ENCODE data around the gene PIP5K1B. TPM values are rescaled to one million over a fixed set of nuclear protein-coding genes. Genes with fewer than 3 reads are reported as not detected.
"Not testable (repeated sequence)": the region's sequence is repeated elsewhere in the genome, so short reads cannot be mapped to it uniquely, and the experiment has no call there.

PIP5K1B gene
- total and polyA plus RNA-seq, 2 donors (not counting 3 experiments of a cell fraction or from before 2014, with no cell fraction given), result 0.27 TPM; not detected in 1

DNA sequence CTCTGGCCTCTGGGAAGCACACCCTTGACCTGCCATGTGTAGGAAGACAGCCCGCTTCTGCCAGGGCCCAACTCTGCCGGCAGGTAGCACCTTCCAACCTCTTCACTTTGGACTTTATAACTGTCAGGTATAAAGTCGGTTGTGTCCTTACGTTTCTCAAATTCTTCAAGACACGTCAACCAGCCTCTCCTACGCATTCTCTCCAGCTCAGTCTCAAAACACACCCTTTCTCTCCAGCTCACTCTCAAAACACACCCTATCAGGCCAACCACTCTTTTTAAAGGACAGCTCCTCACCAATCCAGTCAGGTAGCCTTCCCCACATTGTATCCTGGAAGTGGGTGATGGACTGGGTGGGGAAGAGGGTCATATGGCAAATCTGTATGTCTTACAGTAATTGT is 344.1 kb downstream of the PIP5K1B start:
- Histone ChIP-seq H3K27ac (ENCODE audit: insufficient read depth, low read depth, low read length) (no peak overlapping the region), H3K36me3 (ENCODE audit: control insufficient read depth in 2 of 2, extremely low read depth in 1 of 2, insufficient read depth in 2 of 2, low read length in 2 of 2) (peaks cover 0 to 6% of the 10 kb centered on the region in 2 experiments), H3K4me2 (ENCODE audit: insufficient read depth, low read length) (no peak overlapping the region), H3K79me2 (ENCODE audit: control insufficient read depth, insufficient read depth, low read length) (peaks cover 3% of the 10 kb centered on the region), H2AFZ (ENCODE audit: low read depth, low read length) (no peak overlapping the region), H3K9me3 (replicated peaks; ENCODE audit: control insufficient read depth, insufficient read depth, low read length) (no peaks in the 10 kb centered on the region), H3K4me1 (ENCODE audit: control insufficient read depth, extremely low read depth, insufficient read depth, low read length) (peaks cover 6% of the 10 kb centered on the region), H3K9ac (replicated peaks; ENCODE audit: extremely low read depth, insufficient read depth, low read length) (no peak overlapping the region), H3K27me3 (ENCODE audit: control insufficient read depth in 2 of 2, insufficient read depth in 2 of 2, low read length in 2 of 2) (no peaks in the 10 kb centered on the region), H3K9me1 (replicated peaks; ENCODE audit: control insufficient read depth, extremely low read depth, insufficient read depth, low read length) (no peaks in the 10 kb centered on the region), H3K4me3 (replicated peaks in 1 of 3; ENCODE audit: insufficient read depth in 1 of 3, low read depth in 1 of 3, low read length in 3 of 3) (no peak overlapping the region), H4K20me1 (replicated peaks; ENCODE audit: control insufficient read depth, extremely low read depth, insufficient read depth, low read length) (no peaks in the 10 kb centered on the region)
- dilution Hi-C loops (cut with MboI; ENCODE audit: extremely low pct_ligation_motif_present, low sequenced_read_pairs), result no loop called here
- no peak for FAIRE-seq
- TF ChIP-seq FOS (IDR thresholded peaks at IDR 0.05; ENCODE audit: borderline replicate concordance, insufficient read depth, low read length), result no peak
- TF ChIP-seq MYC (IDR thresholded peaks at IDR 0.05; ENCODE audit: low read depth, low read length), result no peak
- no peak for TF ChIP-seq POLR2A (IDR thresholded peaks at IDR 0.05; ENCODE audit: low read depth, low read length)
- TF ChIP-seq, protein P1, sequence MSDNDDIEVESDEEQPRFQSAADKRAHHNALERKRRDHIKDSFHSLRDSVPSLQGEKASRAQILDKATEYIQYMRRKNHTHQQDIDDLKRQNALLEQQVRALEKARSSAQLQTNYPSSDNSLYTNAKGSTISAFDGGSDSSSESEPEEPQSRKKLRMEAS (IDR thresholded peaks at IDR 0.05; ENCODE audit: insufficient read depth, insufficient read length), result no peak
- TF ChIP-seq JUN (IDR thresholded peaks at IDR 0.05; ENCODE audit: borderline replicate concordance, insufficient read depth, insufficient read length, low read depth), result no peak
- TF ChIP-seq EZH2 (IDR thresholded peaks at IDR 0.05; ENCODE audit: borderline replicate concordance, low read depth, low read length, severe bottlenecking), result no peak
- TF ChIP-seq GATA2 (IDR thresholded peaks at IDR 0.05; ENCODE audit: insufficient read depth, insufficient read length, low read depth, low read length), result no peak
- no peak for TF ChIP-seq POLR2AphosphoS5 (IDR thresholded peaks at IDR 0.05; ENCODE audit: insufficient read depth, low read depth, low read length)
- TF ChIP-seq, protein P2, sequence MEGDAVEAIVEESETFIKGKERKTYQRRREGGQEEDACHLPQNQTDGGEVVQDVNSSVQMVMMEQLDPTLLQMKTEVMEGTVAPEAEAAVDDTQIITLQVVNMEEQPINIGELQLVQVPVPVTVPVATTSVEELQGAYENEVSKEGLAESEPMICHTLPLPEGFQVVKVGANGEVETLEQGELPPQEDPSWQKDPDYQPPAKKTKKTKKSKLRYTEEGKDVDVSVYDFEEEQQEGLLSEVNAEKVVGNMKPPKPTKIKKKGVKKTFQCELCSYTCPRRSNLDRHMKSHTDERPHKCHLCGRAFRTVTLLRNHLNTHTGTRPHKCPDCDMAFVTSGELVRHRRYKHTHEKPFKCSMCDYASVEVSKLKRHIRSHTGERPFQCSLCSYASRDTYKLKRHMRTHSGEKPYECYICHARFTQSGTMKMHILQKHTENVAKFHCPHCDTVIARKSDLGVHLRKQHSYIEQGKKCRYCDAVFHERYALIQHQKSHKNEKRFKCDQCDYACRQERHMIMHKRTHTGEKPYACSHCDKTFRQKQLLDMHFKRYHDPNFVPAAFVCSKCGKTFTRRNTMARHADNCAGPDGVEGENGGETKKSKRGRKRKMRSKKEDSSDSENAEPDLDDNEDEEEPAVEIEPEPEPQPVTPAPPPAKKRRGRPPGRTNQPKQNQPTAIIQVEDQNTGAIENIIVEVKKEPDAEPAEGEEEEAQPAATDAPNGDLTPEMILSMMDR (IDR thresholded peaks at IDR 0.05; ENCODE audit: extremely low read depth in 1 of 2, insufficient read depth in 1 of 2, low read depth in 1 of 2, low read length in 2 of 2), result no peak
- intact Hi-C loops (cut with micrococcal nuclease), result no loop called here
- BruUV-seq (replicated peaks), result no TSS peak
- CTCF ChIA-PET, result interaction anchor here (0.9 to 2.2 kb wide), 2 partner anchors 13 to 144 kb away, joined by 3 to 7 read pairs; partner anchors contain the start of gene FXN
- POLR2A ChIA-PET, result no interaction called here
- no peak for DNase-seq (ENCODE audit: low read depth, low spot score)

DNA sequence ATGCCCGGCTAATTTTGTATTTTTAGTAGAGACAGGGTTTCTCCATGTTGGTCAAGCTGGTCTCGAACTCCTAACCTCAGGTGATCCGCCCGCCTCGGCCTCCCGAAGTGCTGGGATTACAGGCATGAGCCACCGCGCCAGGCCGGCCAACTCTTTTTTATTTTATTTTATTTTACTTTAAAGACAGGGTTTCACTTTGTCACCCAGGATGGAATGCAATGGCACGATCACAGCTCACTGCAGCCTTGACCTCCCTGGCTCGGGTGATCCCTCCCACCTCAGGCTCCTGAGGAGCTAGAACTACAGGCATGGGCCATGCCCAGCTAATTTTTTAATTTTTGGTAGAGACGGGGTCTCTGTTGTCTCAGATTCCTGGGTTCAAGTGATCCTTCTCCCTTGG is 345.9 kb downstream of the PIP5K1B start:
- H3K9ac ChIP-seq (replicated peaks; ENCODE audit: extremely low read depth, insufficient read depth, low read length); H4K20me1 ChIP-seq (replicated peaks; ENCODE audit: control insufficient read depth, extremely low read depth, insufficient read depth, low read length); H3K9me1 ChIP-seq (replicated peaks; ENCODE audit: control insufficient read depth, extremely low read depth, insufficient read depth, low read length); H3K36me3 ChIP-seq (ENCODE audit: control insufficient read depth in 2 of 2, extremely low read depth in 1 of 2, insufficient read depth in 2 of 2, low read length in 2 of 2); FAIRE-seq; H3K79me2 ChIP-seq (ENCODE audit: control insufficient read depth, insufficient read depth, low read length); H3K27ac ChIP-seq (ENCODE audit: insufficient read depth, low read depth, low read length); H3K9me3 ChIP-seq (replicated peaks; ENCODE audit: control insufficient read depth, insufficient read depth, low read length); intact Hi-C loops (cut with micrococcal nuclease); BruUV-seq (replicated peaks); H3K4me3 ChIP-seq (replicated peaks in 1 of 3; ENCODE audit: insufficient read depth in 1 of 3, low read depth in 1 of 3, low read length in 3 of 3); dilution Hi-C loops (cut with MboI; ENCODE audit: extremely low pct_ligation_motif_present, low sequenced_read_pairs); H3K4me2 ChIP-seq (ENCODE audit: insufficient read depth, low read length); H2AFZ ChIP-seq (ENCODE audit: low read depth, low read length); POLR2A ChIA-PET; DNase-seq (ENCODE audit: low read depth, low spot score); H3K27me3 ChIP-seq (ENCODE audit: control insufficient read depth in 2 of 2, insufficient read depth in 2 of 2, low read length in 2 of 2); H3K4me1 ChIP-seq (ENCODE audit: control insufficient read depth, extremely low read depth, insufficient read depth, low read length): not testable (repeated sequence)
- CTCF ChIA-PET, result interaction anchor here (7.6 kb wide), 1 partner anchor 144 kb away, joined by 281 read pairs; no protein-coding TSS in a partner anchor
